ENCODE results near the gene ETV3L.
"Not testable (repeated sequence)": the region's sequence is repeated elsewhere in the genome, so short reads cannot be mapped to it uniquely, and the experiment has no call there.

Gene ETV3L

GRCh38 chr1:157103268-157103667 is 3.7 kb upstream of the ETV3L start:
- no peak overlapping the region for H3K27ac ChIP-seq (ENCODE audit: poor library complexity, severe bottlenecking)
- no peak for ATAC-seq (ENCODE audit: low read depth)
- H3K4me1 ChIP-seq (ENCODE audit: insufficient read depth, poor library complexity, severe bottlenecking), result no peaks in the 10 kb centered on the region
- H3K36me3 ChIP-seq (ENCODE audit: low read depth), result no peaks in the 10 kb centered on the region
- H3K4me3 ChIP-seq (ENCODE audit: severe bottlenecking), result no peak overlapping the region
- TF ChIP-seq, protein P1, sequence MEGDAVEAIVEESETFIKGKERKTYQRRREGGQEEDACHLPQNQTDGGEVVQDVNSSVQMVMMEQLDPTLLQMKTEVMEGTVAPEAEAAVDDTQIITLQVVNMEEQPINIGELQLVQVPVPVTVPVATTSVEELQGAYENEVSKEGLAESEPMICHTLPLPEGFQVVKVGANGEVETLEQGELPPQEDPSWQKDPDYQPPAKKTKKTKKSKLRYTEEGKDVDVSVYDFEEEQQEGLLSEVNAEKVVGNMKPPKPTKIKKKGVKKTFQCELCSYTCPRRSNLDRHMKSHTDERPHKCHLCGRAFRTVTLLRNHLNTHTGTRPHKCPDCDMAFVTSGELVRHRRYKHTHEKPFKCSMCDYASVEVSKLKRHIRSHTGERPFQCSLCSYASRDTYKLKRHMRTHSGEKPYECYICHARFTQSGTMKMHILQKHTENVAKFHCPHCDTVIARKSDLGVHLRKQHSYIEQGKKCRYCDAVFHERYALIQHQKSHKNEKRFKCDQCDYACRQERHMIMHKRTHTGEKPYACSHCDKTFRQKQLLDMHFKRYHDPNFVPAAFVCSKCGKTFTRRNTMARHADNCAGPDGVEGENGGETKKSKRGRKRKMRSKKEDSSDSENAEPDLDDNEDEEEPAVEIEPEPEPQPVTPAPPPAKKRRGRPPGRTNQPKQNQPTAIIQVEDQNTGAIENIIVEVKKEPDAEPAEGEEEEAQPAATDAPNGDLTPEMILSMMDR (IDR thresholded peaks at IDR 0.05; ENCODE audit: poor library complexity, severe bottlenecking), result no peak
- DNase-seq (ENCODE audit: low spot score), result no peak
- H3K9me3 ChIP-seq (ENCODE audit: severe bottlenecking), result no peaks in the 10 kb centered on the region
- no peaks in the 10 kb centered on the region for H3K27me3 ChIP-seq (ENCODE audit: insufficient read depth, poor library complexity, severe bottlenecking)

DNA sequence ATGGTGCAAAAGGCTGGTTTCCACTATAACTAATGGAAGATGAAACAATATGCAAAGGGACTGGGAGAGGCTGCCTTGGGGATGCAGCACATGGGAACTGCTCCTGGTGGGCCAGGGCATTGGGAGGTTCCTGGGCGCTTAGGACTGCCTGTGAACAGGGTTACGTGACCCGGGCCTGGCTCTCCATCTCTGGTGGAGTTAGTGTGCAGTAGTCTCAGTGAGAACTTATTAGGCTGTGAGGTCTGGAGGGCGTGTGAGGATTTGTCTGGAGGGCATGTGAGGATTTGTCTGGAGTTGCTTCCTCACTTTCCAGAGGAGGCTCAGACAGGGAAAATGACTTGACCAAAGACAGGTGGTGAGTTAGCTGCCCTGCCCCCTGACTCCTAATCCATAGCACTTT is 1.5 kb upstream of the ETV3L start:
- TF ChIP-seq, protein P1 (IDR thresholded peaks at IDR 0.05; ENCODE audit: poor library complexity, severe bottlenecking), result no peak
- Histone ChIP-seq H3K9me3 (ENCODE audit: severe bottlenecking) (no peaks in the 10 kb centered on the region), H3K27ac (ENCODE audit: poor library complexity, severe bottlenecking) (no peak overlapping the region), H3K27me3 (ENCODE audit: insufficient read depth, poor library complexity, severe bottlenecking) (no peaks in the 10 kb centered on the region), H3K36me3 (ENCODE audit: low read depth) (no peaks in the 10 kb centered on the region), H3K4me1 (ENCODE audit: insufficient read depth, poor library complexity, severe bottlenecking) (no peaks in the 10 kb centered on the region), H3K4me3 (ENCODE audit: severe bottlenecking) (no peak overlapping the region)
- ATAC-seq (ENCODE audit: low read depth), result no peak
- DNase-seq (ENCODE audit: low spot score), result no peak

- not testable (repeated sequence) for H3K9me3 ChIP-seq (ENCODE audit: severe bottlenecking); DNase-seq (ENCODE audit: low spot score); H3K36me3 ChIP-seq (ENCODE audit: low read depth); H3K27ac ChIP-seq (ENCODE audit: poor library complexity, severe bottlenecking); H3K4me1 ChIP-seq (ENCODE audit: insufficient read depth, poor library complexity, severe bottlenecking); ATAC-seq (ENCODE audit: low read depth); H3K4me3 ChIP-seq (ENCODE audit: severe bottlenecking); H3K27me3 ChIP-seq (ENCODE audit: insufficient read depth, poor library complexity, severe bottlenecking)
Measured at GRCh38 chr1:157098987-157099632, 498 bp downstream of the ETV3L start.

DNA sequence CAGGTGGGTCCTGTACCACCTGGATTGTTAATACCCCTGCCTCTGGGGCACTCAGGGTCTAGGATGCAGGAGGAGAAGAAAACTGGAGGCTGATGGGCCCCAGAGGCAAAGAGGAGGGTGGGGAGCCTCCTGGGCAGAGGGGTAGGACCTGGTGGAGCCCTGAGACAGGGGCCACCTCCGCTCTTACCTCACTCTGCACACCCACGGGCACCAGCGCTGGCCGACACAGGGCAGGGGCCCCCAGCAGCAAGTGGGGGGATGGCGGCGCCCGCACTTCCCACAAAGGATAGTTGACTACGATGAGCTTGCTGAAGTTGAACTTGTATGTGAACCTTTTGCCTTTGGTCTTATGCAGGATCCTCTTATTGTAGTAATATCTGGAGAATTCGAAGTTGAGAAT is 1.1 kb downstream of the ETV3L start:
- H3K4me3 ChIP-seq (ENCODE audit: severe bottlenecking), result no peak overlapping the region
- H3K36me3 ChIP-seq (ENCODE audit: low read depth), result no peaks in the 10 kb centered on the region
- ATAC-seq (ENCODE audit: low read depth) (no peak), DNase-seq (ENCODE audit: low spot score) (no peak)
- H3K4me1 ChIP-seq (ENCODE audit: insufficient read depth, poor library complexity, severe bottlenecking), result no peaks in the 10 kb centered on the region
- H3K9me3 ChIP-seq (ENCODE audit: severe bottlenecking), result no peaks in the 10 kb centered on the region
- no peak overlapping the region for H3K27ac ChIP-seq (ENCODE audit: poor library complexity, severe bottlenecking)
- no peaks in the 10 kb centered on the region for H3K27me3 ChIP-seq (ENCODE audit: insufficient read depth, poor library complexity, severe bottlenecking)
- TF ChIP-seq, protein P1 (IDR thresholded peaks at IDR 0.05; ENCODE audit: poor library complexity, severe bottlenecking), result no peak

- H3K9me3 ChIP-seq (ENCODE audit: severe bottlenecking), result no peaks in the 10 kb centered on the region
- no peak for DNase-seq (ENCODE audit: low spot score)
- no peaks in the 10 kb centered on the region for H3K4me1 ChIP-seq (ENCODE audit: insufficient read depth, poor library complexity, severe bottlenecking)
- no peak overlapping the region for H3K4me3 ChIP-seq (ENCODE audit: severe bottlenecking)
- H3K27me3 ChIP-seq (ENCODE audit: insufficient read depth, poor library complexity, severe bottlenecking), result no peaks in the 10 kb centered on the region
- H3K27ac ChIP-seq (ENCODE audit: poor library complexity, severe bottlenecking), result no peak overlapping the region
- no peak for ATAC-seq (ENCODE audit: low read depth)
- H3K36me3 ChIP-seq (ENCODE audit: low read depth), result no peaks in the 10 kb centered on the region
- TF ChIP-seq, protein P1 (IDR thresholded peaks at IDR 0.05; ENCODE audit: poor library complexity, severe bottlenecking), result no peak
Measured at GRCh38 chr1:157097692-157098091, 1.9 kb downstream of the ETV3L start.
